Stimulated activated CD8-positive, alpha-beta memory T cell treated with anti-CD3 and anti-CD28 coated beads, Interleukin-2, amount 100 ng/mL, for 1 hour (primary cell): ENCODE measurements around the gene ASCL3.
A peak's percentile ranks its signal among the peaks of the same experiment; 100 is the strongest.
"Not testable (repeated sequence)": the region's sequence is repeated elsewhere in the genome, so short reads cannot be mapped to it uniquely, and the experiment has no call there.

ENCODE experiments used
- DNase-seq, 2 donors: peaks; one replicate each; pipeline ENCODE4 v3.0.0-alpha.2; 2020; ENCODE audit warnings: low read depth in 2 of 2

The ASCL3 gene, protein sequence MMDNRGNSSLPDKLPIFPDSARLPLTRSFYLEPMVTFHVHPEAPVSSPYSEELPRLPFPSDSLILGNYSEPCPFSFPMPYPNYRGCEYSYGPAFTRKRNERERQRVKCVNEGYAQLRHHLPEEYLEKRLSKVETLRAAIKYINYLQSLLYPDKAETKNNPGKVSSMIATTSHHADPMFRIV

GRCh38 chr11:8942518-8943066 lies at the start of gene ASCL3:
ASCL3 (minus strand) TSS chr11:8943016; CDS start chr11:8938161, 4,855 bp downstream.
- no peak for DNase-seq

DNA sequence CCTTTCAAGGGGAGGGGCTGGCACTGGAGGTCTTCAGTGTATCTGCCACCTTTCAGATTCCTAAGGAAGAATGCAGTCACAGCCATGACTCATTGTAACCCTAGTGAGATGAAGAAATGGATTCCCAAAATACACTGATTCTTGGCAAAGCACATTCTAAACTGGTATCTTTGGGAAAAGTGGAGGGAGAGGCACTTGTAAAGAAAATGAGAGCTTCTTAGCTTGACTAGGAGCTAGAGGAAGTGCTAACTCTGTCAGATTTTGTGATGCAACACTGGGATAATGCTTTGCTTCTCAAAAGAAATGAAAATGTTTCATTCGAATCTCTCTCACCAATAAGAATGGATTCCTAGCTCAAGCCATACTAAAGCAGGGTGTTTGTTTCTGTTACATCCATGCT lies 46.6 kb upstream of the ASCL3 start:
- no peak for DNase-seq

DNA sequence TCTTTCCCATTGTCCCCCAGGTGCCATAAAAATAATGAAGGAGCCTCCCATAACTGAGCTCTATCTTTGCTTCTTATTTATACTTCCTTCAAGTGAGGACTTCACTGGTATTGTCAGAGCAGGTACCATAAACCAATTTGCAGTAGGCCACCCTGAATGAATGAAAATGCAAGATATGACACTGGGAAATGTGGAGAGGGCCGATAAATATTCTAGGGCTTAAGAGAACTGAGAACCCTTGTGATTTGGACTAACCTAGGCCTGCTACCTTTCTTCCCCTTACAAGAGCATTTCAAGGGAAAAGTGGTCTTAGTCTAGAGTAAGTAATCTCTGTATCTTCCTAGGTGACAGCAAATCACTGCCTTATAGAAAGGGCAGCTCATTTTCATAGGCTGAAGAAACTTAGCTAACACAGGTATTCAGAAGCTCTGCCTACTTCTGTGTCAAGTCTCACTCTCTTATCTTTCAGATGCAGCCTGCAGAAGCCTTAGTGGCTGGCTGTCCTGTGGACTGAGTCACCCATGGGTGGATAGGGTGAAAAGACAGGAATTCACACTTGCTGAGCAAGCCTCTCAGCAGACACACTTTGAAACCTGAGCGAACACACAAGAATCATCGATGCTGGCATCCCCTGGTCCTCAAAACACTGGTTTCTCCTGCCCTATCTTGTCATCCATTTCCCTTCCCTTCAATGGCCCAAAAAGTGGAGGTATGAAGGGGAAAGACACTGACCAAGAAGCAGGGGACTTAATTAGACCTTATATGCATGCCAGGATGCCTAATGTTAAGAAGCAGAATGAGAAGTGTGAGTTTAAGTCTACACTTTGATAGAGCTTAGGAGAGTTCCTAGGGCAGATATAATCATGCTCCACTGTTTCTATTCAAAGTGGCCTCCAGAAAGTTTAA lies 45.8 kb upstream of the ASCL3 start:
- DNase-seq = no peak

DNA sequence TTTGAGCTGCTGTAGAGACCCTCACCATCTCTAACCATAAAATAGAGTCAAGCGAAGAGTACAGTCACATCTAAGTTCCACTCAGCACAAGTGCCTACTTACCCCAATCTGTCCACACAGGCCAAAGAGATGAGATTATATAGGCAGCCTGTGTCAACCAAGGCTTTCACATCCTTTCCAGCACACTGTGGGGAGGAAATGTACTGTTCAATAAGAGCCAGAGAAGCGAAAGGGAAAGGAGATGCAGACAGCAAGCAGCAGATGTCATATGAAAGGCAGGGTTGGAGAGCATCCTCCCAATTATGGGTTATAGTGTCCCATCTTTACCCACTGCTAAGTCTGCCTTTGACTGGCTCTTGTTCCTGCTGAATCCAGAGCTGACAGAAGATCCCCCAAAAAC lies 44.6 kb upstream of the ASCL3 start:
- DNase-seq = no peak

DNA sequence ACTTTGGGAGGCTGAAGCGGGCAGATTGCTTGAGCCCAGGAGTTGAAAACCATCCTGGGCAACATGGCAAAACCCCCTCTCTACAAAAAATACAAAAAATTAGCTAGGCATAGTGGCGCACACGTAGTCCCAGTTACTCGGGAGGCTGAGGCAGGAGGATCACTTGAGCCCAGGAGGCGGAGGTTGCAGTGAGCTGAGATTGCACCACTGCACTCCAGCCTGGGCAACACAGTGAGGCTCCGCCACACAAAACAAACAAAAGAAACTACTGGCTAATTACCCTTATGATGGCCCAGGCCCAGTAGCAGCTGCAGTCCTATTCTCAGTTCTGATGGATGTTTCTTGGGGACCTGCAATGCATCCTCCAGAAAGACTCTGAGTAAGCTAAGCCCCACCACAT lies 44.0 kb upstream of the ASCL3 start:
- DNase-seq = not testable (repeated sequence)

GRCh38 chr11:8985462-8985861 lies 42.6 kb upstream of the ASCL3 start:
- DNase-seq = no peak

DNA sequence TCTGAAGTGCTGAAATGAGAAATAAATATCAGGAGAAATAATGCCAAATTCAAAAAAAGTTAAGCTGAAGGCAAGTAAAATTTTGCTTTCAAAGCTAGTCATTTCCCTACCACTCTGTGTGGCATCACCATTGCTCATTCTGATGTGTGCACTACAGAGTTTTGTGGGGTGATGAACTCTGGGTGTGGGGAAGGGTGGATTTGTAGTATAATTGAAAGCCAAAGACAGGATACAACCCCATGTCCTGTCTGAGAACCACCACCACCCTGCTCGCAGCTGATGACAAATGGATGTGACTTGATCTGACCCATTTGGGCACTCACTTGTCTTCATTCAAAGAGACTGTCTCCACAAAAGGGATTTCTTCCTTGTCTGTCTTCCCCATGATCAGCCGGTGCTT lies 40.7 kb upstream of the ASCL3 start:
- DNase-seq = no peak

GRCh38 chr11:8980485-8980884 lies 37.7 kb upstream of the ASCL3 start:
- DNase-seq = no peak

GRCh38 chr11:8979365-8979764 lies 36.5 kb upstream of the ASCL3 start:
- not testable (repeated sequence) for DNase-seq

- DNase-seq = no peak
Observed at GRCh38 chr11:8973121-8973520, 30.3 kb upstream of the ASCL3 start.

- DNase-seq = no peak
Observed at GRCh38 chr11:8971924-8972316, 29.1 kb upstream of the ASCL3 start.

- DNase-seq = no peak
Observed at GRCh38 chr11:8971196-8971923, 28.5 kb upstream of the ASCL3 start.

DNA sequence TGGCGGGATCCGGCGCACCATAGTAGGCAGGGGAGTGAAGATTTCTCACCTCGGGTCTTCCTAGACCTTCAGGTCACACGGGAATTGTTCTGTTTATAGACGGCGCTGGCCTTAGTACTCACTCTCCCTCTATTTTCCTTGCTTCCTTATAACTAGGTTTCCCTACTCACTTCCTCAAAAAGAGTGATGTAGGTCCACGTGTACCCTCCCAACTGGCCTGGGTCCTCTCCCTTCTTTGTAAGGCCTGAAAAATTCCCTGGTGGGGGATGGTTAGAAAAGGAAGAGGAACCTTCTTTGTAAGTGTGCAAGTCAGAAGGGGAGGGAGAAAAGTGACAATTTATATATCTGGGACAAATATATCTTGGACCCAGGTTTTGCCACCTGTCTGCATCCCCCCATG lies 24.4 kb upstream of the ASCL3 start:
- DNase-seq = no peak

GRCh38 chr11:8964324-8965320 lies 21.8 kb upstream of the ASCL3 start, which contains the start of gene TMEM9B:
TMEM9B (minus strand) TSS chr11:8964442; CDS start chr11:8964313, 129 bp downstream.
- peak; percentile 55 to 59 for DNase-seq

- peak; percentile 44 to 63 for DNase-seq
Observed at GRCh38 chr11:8963569-8964323, 20.9 kb upstream of the ASCL3 start.

DNA sequence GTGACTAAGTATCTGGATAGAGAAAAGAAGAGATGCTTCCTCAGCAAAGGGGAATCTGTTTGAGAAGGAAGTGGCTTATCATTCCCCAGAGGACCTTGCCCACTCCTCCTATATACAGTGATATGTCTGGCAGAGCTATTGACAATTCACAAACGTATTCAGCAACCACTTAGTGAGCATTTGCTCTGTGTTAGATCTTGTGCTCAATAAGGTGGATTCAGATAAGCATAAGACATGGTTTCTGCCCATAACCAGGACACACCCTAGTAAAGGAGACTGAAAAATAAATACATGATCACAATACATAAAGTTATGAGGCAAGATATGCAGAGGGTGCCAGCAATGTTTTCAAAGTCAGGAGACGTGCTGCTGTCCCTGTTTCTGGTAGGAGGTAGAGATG lies 20.0 kb upstream of the ASCL3 start:
- DNase-seq = no peak

GRCh38 chr11:8961401-8961800 lies 18.6 kb upstream of the ASCL3 start:
- DNase-seq = no peak

- DNase-seq = no peak
Observed at GRCh38 chr11:8959546-8960166, 16.8 kb upstream of the ASCL3 start.

DNA sequence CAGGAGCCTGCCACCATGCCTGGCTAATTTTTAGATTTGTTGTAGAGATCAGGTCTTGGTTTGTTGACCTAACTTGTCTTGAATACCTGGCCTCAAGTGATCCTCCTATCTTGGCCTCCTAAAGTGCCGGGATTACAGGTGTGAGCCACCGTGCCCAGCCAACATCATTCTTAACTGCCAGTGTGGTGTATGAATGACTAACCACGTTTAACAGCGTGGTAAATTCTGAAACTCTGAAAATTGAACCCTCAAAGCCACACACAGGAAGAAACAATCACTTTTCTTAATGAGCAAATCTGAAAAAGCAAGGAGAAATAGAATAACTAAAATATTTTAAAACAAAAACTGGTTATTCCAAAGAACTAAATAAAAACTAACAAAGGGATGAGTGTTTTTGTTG lies 14.0 kb upstream of the ASCL3 start:
- DNase-seq = no peak

DNA sequence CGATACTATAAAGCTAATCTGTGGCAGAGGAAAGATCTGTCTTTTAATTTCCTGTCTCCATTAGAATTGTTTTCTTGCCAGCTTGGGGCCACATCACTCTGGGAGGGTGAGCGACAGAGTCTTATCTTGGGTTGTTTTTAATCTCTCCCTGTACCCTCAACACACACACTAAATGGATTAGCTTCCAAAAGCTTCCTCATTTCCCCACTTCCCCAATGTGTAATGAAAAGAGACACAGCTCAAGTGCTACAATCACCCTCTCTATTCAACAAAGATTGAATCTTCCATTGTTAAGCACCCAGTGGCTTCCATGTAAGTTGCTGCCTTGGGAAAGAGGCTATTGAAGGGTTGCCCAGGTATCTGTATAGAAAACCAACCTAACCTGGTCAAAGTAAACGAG lies 6.1 kb upstream of the ASCL3 start:
- no peak for DNase-seq
